ENCODE measurements around the gene SOCS6.
"Not testable (repeated sequence)": the region's sequence is repeated elsewhere in the genome, so short reads cannot be mapped to it uniquely, and the experiment has no call there.

SOCS6 gene

DNA sequence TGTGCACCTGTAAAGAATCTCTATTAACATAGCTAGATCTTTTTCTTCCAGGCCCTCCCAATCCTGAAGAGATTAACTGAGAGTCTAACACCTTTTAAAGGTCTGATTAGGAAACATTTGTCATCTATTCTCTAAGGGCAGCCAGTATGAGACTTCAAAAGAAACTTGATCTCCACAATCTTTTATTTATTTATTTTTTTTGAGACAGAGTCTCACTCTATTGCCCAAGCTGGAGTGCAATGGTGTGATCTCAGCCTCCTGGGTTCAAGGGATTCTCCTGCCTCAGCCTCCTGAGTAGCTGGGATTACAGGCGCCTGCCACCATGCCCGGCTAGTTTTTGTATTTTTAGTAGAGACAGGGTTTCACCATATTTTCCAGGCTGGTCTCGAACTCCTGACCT lies 78.5 kb downstream of the SOCS6 start:
- H3K36me3 Mint-ChIP-seq (ENCODE audit: low read depth); H3K9me3 Mint-ChIP-seq; intact Hi-C loops (cut with micrococcal nuclease); H3K4me3 Mint-ChIP-seq; H3K27ac Mint-ChIP-seq: not testable (repeated sequence)
- peaks cover 10% of the 10 kb centered on the region for H3K27me3 Mint-ChIP-seq
- H3K4me1 Mint-ChIP-seq (ENCODE audit: low read depth) = peaks cover 29% of the 10 kb centered on the region

DNA sequence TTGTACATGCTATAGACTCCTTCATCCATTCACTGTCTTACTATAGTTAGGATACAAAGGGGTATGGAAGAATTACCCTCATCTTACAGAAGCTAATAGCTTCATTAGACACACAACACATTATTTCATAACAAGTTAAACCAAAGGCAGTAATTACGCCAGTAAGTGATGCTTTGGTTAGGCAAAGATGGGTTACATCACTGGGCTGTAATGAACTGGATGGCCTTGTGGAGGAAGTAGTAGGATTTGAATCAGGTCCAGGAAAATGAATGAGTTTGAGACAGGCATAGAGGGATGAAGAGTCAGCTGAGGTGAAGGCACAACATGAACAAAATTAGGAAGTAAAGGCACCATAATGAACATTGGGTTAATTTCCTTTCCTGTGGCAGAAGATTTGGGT lies 80.1 kb downstream of the SOCS6 start:
- Mint-ChIP-seq H3K4me3 (no peak overlapping the region), H3K4me1 (ENCODE audit: low read depth) (peaks cover 28% of the 10 kb centered on the region), H3K27me3 (peaks cover 16% of the 10 kb centered on the region), H3K27ac (no peak overlapping the region), H3K9me3 (no peaks in the 10 kb centered on the region), H3K36me3 (ENCODE audit: low read depth) (no peaks in the 10 kb centered on the region)
- intact Hi-C loops (cut with micrococcal nuclease) = no loop called here

DNA sequence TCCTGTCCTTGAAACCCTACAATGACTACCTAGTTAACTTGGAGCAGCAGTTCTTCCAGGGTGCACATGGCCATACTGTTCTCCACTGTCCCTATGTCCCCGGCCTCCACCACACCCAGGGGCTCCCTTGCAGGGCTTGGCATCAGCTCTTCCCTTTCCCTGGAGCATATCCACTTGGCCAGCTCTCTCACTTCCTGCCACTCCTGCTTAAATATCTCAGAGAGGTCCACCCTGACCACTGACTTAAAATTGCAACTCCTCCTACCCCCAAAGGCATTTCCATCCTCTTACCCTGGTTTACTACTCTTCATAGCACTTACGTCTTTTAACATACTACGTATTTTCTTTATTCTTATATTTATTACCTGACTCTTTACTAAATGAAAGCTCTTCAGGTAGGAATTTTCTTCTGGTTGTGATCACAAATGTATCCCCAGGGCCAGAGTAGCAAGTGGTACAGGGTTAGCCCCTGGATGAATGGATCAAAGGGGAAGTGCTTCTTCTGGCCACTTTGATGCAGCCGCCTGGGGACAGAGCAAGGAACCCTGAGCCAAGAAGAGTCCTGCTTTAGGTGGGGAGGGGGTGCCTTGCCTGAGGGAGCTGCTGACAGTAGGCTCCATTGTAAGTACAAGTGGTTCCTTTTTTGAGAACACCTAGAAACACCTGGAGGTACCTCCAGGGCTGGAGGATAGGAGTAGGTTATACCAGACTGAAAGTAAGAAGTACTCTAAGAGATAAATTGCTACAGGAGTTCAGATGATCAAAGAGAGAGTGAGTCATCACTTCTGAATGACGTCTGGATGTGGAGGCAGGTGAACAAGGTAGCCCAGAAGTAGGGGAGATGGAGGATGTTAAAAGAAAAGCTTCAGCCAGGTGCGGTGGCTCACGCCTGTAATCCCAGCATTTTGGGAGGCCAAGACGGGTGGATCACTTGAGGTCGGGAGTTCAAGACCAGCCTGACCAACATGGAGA lies 82.2 kb downstream of the SOCS6 start:
- H3K4me1 Mint-ChIP-seq (ENCODE audit: low read depth) = peaks cover 18% of the 10 kb centered on the region
- H3K4me3 Mint-ChIP-seq = no peak overlapping the region
- peaks cover 17% of the 10 kb centered on the region for H3K27me3 Mint-ChIP-seq
- intact Hi-C loops (cut with micrococcal nuclease) = no loop called here
- H3K27ac Mint-ChIP-seq = no peak overlapping the region
- no peaks in the 10 kb centered on the region for H3K9me3 Mint-ChIP-seq
- no peaks in the 10 kb centered on the region for H3K36me3 Mint-ChIP-seq (ENCODE audit: low read depth)

GRCh38 chr18:70371908-70372307 lies 83.1 kb downstream of the SOCS6 start:
- H3K36me3 Mint-ChIP-seq (ENCODE audit: low read depth) = no peaks in the 10 kb centered on the region
- H3K9me3 Mint-ChIP-seq = no peaks in the 10 kb centered on the region
- no peak overlapping the region for H3K4me3 Mint-ChIP-seq
- peaks cover 11% of the 10 kb centered on the region for H3K27me3 Mint-ChIP-seq
- peaks cover 18% of the 10 kb centered on the region for H3K4me1 Mint-ChIP-seq (ENCODE audit: low read depth)
- no peak overlapping the region for H3K27ac Mint-ChIP-seq
- intact Hi-C loops (cut with micrococcal nuclease) = no loop called here

GRCh38 chr18:70372450-70373041 lies 83.7 kb downstream of the SOCS6 start:
- H3K27ac Mint-ChIP-seq = peak overlapping the region; percentile 12
- intact Hi-C loops (cut with micrococcal nuclease) = no loop called here
- H3K4me3 Mint-ChIP-seq = no peak overlapping the region
- peaks cover 12% of the 10 kb centered on the region for H3K27me3 Mint-ChIP-seq
- H3K36me3 Mint-ChIP-seq (ENCODE audit: low read depth) = no peaks in the 10 kb centered on the region
- H3K4me1 Mint-ChIP-seq (ENCODE audit: low read depth) = peaks cover 18% of the 10 kb centered on the region
- no peaks in the 10 kb centered on the region for H3K9me3 Mint-ChIP-seq

DNA sequence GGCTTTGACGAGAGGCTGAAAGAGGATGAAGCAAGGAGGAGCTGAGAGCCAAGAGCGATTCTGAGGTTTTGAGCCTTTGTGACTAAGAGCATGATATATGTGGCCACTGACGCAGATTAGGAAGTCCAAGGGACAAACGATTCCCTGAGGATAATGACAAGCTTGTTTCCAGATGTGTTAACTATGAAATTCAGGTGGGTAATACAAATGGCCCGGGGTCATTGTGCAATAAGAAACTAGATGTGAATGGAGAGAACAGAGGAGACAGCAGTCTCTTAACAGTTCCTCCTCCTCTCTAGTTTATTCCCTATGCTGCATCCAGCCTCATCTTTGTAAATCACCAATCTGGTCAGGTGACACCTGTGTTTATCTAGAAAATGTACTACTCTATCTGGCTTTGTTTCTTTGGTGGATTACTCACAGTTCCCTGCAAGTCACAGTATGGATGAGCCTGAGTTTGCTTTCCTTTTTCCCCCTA lies 84.2 kb downstream of the SOCS6 start:
- intact Hi-C loops (cut with micrococcal nuclease) = no loop called here
- H3K4me3 Mint-ChIP-seq = no peak overlapping the region
- peak overlapping the region; percentile 12 for H3K27ac Mint-ChIP-seq
- no peaks in the 10 kb centered on the region for H3K36me3 Mint-ChIP-seq (ENCODE audit: low read depth)
- no peaks in the 10 kb centered on the region for H3K9me3 Mint-ChIP-seq
- peaks cover 9% of the 10 kb centered on the region for H3K27me3 Mint-ChIP-seq
- H3K4me1 Mint-ChIP-seq (ENCODE audit: low read depth) = peaks cover 18% of the 10 kb centered on the region

DNA sequence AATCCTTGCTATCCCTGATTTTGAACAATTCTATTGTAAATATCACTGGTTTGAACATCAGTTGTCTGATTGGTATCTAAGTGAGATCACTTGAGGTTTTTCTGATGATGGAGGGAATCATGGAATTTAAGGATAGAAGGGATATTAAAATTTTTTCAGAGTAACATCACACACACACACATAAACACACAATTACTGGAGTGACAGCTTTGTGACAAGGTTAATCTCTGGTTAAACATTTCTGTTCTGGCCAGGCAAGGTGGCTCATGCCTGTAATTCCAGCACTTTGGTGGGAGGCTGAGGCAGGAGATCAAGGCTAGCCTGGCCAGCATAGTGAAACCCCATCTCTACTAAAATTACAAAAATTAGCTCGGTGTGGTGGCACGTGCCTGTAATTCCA lies 85.3 kb downstream of the SOCS6 start:
- H3K4me3 Mint-ChIP-seq = no peak overlapping the region
- peaks cover 14% of the 10 kb centered on the region for H3K4me1 Mint-ChIP-seq (ENCODE audit: low read depth)
- no peaks in the 10 kb centered on the region for H3K9me3 Mint-ChIP-seq

DNA sequence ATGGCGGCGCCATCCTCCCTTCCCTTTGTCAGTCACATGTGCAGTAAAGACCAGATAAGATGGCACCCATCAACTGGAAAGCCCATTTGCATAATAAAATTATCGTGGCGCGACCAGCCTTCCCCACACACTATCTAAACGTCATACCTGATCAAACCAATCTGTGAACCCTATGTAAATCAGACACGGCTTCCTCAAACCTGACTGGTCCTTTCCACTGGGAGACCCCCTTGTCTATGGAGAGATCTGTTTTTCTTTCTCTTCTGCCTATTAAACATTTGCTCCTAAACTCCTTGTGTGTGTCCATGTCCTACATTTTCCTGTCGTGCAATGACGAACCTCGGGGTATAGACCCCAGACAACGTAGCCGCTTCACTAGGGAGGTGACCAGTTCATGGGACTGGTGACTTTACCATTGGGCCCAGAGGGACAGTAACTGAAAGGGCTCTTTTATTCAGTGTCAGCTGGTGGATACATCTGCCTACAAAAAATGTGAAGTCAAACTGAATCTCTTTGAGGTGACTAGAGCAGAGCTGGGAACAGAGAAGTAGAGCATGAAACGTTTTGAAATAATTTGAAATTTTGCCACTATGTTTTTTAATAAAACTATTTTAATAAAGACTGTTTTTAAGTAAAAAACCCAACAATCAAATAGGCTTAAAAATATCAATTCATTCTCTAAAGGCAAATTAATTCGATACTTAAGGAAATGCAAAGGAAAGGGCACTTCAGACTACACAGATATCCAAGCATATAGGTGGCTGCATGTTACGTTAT lies 87.5 kb downstream of the SOCS6 start:
- no peak overlapping the region for H3K27ac Mint-ChIP-seq
- no peak overlapping the region for H3K4me3 Mint-ChIP-seq
- intact Hi-C loops (cut with micrococcal nuclease) = no loop called here
- H3K36me3 Mint-ChIP-seq (ENCODE audit: low read depth) = no peaks in the 10 kb centered on the region
- H3K27me3 Mint-ChIP-seq = peaks cover 9% of the 10 kb centered on the region
- H3K4me1 Mint-ChIP-seq (ENCODE audit: low read depth) = peaks cover 13% of the 10 kb centered on the region
- no peaks in the 10 kb centered on the region for H3K9me3 Mint-ChIP-seq

More for the DNA sequence above, 85.3 kb downstream of the SOCS6 start:
- Mint-ChIP-seq H3K27me3 (peaks cover 9% of the 10 kb centered on the region), H3K27ac (no peak overlapping the region), H3K36me3 (ENCODE audit: low read depth) (no peaks in the 10 kb centered on the region)
- intact Hi-C loops (cut with micrococcal nuclease) = no loop called here

DNA sequence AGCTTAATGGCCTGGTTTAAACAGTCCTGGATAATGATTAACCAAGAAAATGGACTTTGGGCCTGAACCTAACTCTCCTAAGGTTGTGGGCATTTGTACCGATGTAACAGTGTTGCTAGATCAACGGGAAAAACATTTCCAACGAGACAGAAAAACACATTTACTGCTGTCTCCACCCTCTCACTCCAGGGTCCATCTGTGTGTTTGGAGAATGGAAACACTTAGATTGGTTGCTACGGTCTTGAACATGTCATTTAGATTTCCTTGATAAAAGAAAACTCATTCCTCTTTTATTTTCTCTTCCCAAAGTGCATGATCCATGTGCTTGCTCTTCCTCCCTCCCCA lies 88.0 kb downstream of the SOCS6 start:
- Mint-ChIP-seq H3K36me3 (ENCODE audit: low read depth) (no peaks in the 10 kb centered on the region), H3K4me3 (no peak overlapping the region), H3K27ac (no peak overlapping the region), H3K27me3 (peaks cover 11% of the 10 kb centered on the region), H3K9me3 (no peaks in the 10 kb centered on the region), H3K4me1 (ENCODE audit: low read depth) (peaks cover 14% of the 10 kb centered on the region)
- intact Hi-C loops (cut with micrococcal nuclease) = no loop called here

- Mint-ChIP-seq H3K4me1 (ENCODE audit: low read depth) (peaks cover 15% of the 10 kb centered on the region), H3K36me3 (ENCODE audit: low read depth) (no peaks in the 10 kb centered on the region), H3K27me3 (peaks cover 11% of the 10 kb centered on the region), H3K4me3 (no peak overlapping the region), H3K9me3 (no peaks in the 10 kb centered on the region), H3K27ac (no peak overlapping the region)
- intact Hi-C loops (cut with micrococcal nuclease) = no loop called here
Measured at GRCh38 chr18:70377317-70377799, 88.5 kb downstream of the SOCS6 start.

- H3K27ac Mint-ChIP-seq = no peak overlapping the region
- H3K27me3 Mint-ChIP-seq = peaks cover 8% of the 10 kb centered on the region
- no peak overlapping the region for H3K4me3 Mint-ChIP-seq
- no peaks in the 10 kb centered on the region for H3K9me3 Mint-ChIP-seq
- intact Hi-C loops (cut with micrococcal nuclease) = no loop called here
- peaks cover 13% of the 10 kb centered on the region for H3K4me1 Mint-ChIP-seq (ENCODE audit: low read depth)
- H3K36me3 Mint-ChIP-seq (ENCODE audit: low read depth) = no peaks in the 10 kb centered on the region
Measured at GRCh38 chr18:70377857-70378701, 89.2 kb downstream of the SOCS6 start.
